DND-41 (cell line): ENCODE data around the gene ROBO4.

ENCODE experiments used
- EZH2 ChIP-seq: IDR thresholded peaks from 3 replicates; pipeline ENCODE4 v1.6.1; 2012; ENCODE audit warnings: borderline replicate concordance, low read depth, mild to moderate bottlenecking, moderate library complexity, low read length, inconsistent platforms; ENCODE audit not compliant: severe bottlenecking
- TF ChIP-seq, protein P1 (sequence below): IDR thresholded peaks from 2 replicates; pipeline ENCODE4 v1.5.1; 2012; ENCODE audit warnings: borderline replicate concordance, low read length, moderate library complexity, mild to moderate bottlenecking; ENCODE audit not compliant: poor library complexity, severe bottlenecking; ENCODE audit errors: extremely low read depth

DNA sequence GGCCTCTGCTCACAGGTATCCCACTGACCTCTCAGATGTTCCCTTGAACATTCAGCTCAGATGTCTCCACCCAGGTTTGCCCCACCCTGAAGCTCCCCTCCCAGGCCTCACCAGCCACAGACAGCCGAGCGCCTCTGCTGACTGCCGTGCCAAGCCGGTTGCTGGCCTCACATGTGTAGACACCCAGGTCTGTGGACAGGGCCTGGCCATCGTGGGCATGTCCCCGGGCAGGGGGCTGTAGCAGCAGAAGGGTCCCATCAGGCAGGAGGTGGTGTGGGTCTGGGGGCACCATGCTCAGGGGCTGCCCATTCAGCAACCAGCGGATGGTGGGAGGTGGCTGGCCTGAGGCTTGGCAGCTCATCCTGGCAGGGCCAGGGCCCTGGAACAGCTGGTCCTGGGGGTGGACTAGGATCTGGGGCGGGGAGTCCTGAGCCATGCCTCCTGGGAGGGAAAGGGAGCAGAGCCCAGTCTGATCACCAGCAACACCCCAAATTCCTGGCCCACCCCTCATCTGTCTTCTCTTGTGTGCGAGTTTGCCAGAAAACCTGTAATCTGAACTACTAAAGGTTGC is 759 bp downstream of the ROBO4 start:
- no peak for TF ChIP-seq EZH2
- TF ChIP-seq, protein P1, sequence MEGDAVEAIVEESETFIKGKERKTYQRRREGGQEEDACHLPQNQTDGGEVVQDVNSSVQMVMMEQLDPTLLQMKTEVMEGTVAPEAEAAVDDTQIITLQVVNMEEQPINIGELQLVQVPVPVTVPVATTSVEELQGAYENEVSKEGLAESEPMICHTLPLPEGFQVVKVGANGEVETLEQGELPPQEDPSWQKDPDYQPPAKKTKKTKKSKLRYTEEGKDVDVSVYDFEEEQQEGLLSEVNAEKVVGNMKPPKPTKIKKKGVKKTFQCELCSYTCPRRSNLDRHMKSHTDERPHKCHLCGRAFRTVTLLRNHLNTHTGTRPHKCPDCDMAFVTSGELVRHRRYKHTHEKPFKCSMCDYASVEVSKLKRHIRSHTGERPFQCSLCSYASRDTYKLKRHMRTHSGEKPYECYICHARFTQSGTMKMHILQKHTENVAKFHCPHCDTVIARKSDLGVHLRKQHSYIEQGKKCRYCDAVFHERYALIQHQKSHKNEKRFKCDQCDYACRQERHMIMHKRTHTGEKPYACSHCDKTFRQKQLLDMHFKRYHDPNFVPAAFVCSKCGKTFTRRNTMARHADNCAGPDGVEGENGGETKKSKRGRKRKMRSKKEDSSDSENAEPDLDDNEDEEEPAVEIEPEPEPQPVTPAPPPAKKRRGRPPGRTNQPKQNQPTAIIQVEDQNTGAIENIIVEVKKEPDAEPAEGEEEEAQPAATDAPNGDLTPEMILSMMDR: no peak
